WTC11 (cell line): ENCODE results near the gene ASIC1. TPM values are rescaled to one million over a fixed set of nuclear protein-coding genes. Genes with fewer than 3 reads are reported as not detected.

Experiments
- ATAC-seq: fragments of 200-7000 bp; cut with Tn5 transposase; 2 replicates; pipeline ENCODE4 v1.10.0; 2021; ENCODE audit warnings: mild to moderate bottlenecking, moderate library complexity
- CTCF ChIA-PET: fragments of 300-600 bp; sonication (Branson Sonifier 250); formaldehyde crosslinking; loops from one replicate; lab custom pipeline; 2021; ENCODE audit warnings: antibody characterized with exemption; lab: Charles Lee
- POLR2A ChIA-PET: fragments of 350-600 bp; sonication (Branson Sonifier 250); formaldehyde crosslinking; loops from one replicate; lab custom pipeline; 2021; ENCODE audit warnings: antibody characterized with exemption; lab: Charles Lee
- DNase-seq: peaks from one replicate; pipeline ENCODE4 v3.0.0; 2021; ENCODE audit warnings: low spot score
- H3K27ac Mint-ChIP-seq: 2 replicates; pipeline ENCODE4 v1.8.0; 2021; ENCODE audit warnings: mixed read lengths
- H3K27me3 Mint-ChIP-seq: 2 replicates; pipeline ENCODE4 v1.8.0; 2021; ENCODE audit warnings: low read depth, mild to moderate bottlenecking, moderate library complexity, mixed read lengths
- H3K36me3 Mint-ChIP-seq: 2 replicates; pipeline ENCODE4 v1.8.0; 2021; ENCODE audit warnings: mixed read lengths
- H3K4me1 Mint-ChIP-seq: 2 replicates; pipeline ENCODE4 v1.8.0; 2022; ENCODE audit warnings: mixed read lengths
- H3K4me3 Mint-ChIP-seq: 2 replicates; pipeline ENCODE4 v1.8.0; 2021; ENCODE audit warnings: mild to moderate bottlenecking, moderate library complexity, mixed read lengths
- H3K9me3 Mint-ChIP-seq: 2 replicates; pipeline ENCODE4 v1.8.0; 2021; ENCODE audit warnings: mixed read lengths
- ATF3 ChIP-seq: sonication (generic); formaldehyde crosslinking; conservative IDR thresholded peaks from 2 replicates; pipeline ENCODE4 v1.8.1; 2022; ENCODE audit warnings: mild to moderate bottlenecking, missing genetic modification reagents
- FOXP4 ChIP-seq: sonication (generic); formaldehyde crosslinking; IDR thresholded peaks from 2 replicates; pipeline ENCODE4 v1.8.0; 2022; ENCODE audit warnings: mild to moderate bottlenecking, missing genetic modification reagents
- GABPB1 ChIP-seq: sonication (generic); formaldehyde crosslinking; IDR thresholded peaks from 2 replicates; pipeline ENCODE4 v1.8.1; 2023; ENCODE audit warnings: mild to moderate bottlenecking, missing genetic modification reagents
- GTF2I ChIP-seq: fragments of 250-450 bp; sonication (Bioruptor Pico); conservative IDR thresholded peaks from 2 replicates; pipeline ENCODE4 v1.4.0; 2021; ENCODE audit warnings: mild to moderate bottlenecking
- MAX ChIP-seq: sonication (generic); formaldehyde crosslinking; IDR thresholded peaks from 2 replicates; pipeline ENCODE4 v1.8.0; 2022; ENCODE audit warnings: mild to moderate bottlenecking, missing genetic modification reagents
- MLX ChIP-seq: sonication (generic); formaldehyde crosslinking; IDR thresholded peaks from 2 replicates; pipeline ENCODE4 v1.8.1; 2023; ENCODE audit warnings: mild to moderate bottlenecking, missing genetic modification reagents, moderate library complexity
- NR3C1 ChIP-seq: sonication (generic); formaldehyde crosslinking; conservative IDR thresholded peaks from 2 replicates; pipeline ENCODE4 v1.8.1; 2023; ENCODE audit warnings: low read depth, mild to moderate bottlenecking, missing genetic modification reagents
- PRDM15 ChIP-seq: sonication (generic); formaldehyde crosslinking; IDR thresholded peaks from 2 replicates; pipeline ENCODE4 v1.8.0; 2022; ENCODE audit warnings: missing genetic modification reagents
- SMAD3 ChIP-seq: sonication (generic); formaldehyde crosslinking; IDR thresholded peaks from 2 replicates; pipeline ENCODE4 v1.8.0; 2022; ENCODE audit warnings: missing genetic modification reagents, mild to moderate bottlenecking, borderline replicate concordance
- ZNF121 ChIP-seq: sonication (generic); formaldehyde crosslinking; IDR thresholded peaks from 2 replicates; pipeline ENCODE4 v1.8.0; 2023; ENCODE audit warnings: missing genetic modification reagents
- ZNF232 ChIP-seq: sonication (generic); formaldehyde crosslinking; IDR thresholded peaks from 2 replicates; pipeline ENCODE4 v1.8.0; 2022; ENCODE audit warnings: mild to moderate bottlenecking, missing genetic modification reagents
- total RNA-seq: library from RNA; stranded (reverse); gene quantifications from 3 replicates; pipeline ENCODE4 v1.2.3, GENCODE V29; 2021

ASIC1 gene
- total RNA-seq, 1 experiment from 2014 or later: 4.9 TPM

- Mint-ChIP-seq H3K27me3 (peaks cover 77% of the 10 kb centered on the region), H3K4me1 (peaks cover 16% of the 10 kb centered on the region), H3K9me3 (no peaks in the 10 kb centered on the region), H3K4me3 (peak overlapping the region; percentile 68), H3K27ac (no peak overlapping the region), H3K36me3 (no peaks in the 10 kb centered on the region)
- CTCF ChIA-PET: interaction anchor here (0.6 to 4.6 kb wide), 17 partner anchors 10 to 1944 kb away, joined by 3 to 64 read pairs (median 5); partner anchors contain the start of genes AQP5, RACGAP1, SMARCD1 and TMBIM6
- DNase-seq: no peak
- no peak for TF ChIP-seq SMAD3 (CRISPR knock-in tag)
- 0 out of 2 replicates have a peak, but pooled peaks have one; percentile 44 for TF ChIP-seq ZNF121 (CRISPR knock-in tag)
- POLR2A ChIA-PET: interaction anchor here (0.6 to 1.3 kb wide), 4 partner anchors 8 to 90 kb away, joined by 3 to 4 read pairs (median 3); partner anchors contain the start of gene SMARCD1
- ATAC-seq: no peak
Observed at GRCh38 chr12:50049254-50050118, 7.9 kb upstream of the ASIC1 start.

GRCh38 chr12:50050119-50050385 lies 7.3 kb upstream of the ASIC1 start:
- Mint-ChIP-seq H3K4me3 (peak overlapping the region; percentile 68), H3K9me3 (no peaks in the 10 kb centered on the region), H3K4me1 (peaks cover 16% of the 10 kb centered on the region), H3K36me3 (no peaks in the 10 kb centered on the region), H3K27me3 (peaks cover 79% of the 10 kb centered on the region), H3K27ac (no peak overlapping the region)
- no peak for TF ChIP-seq GTF2I (CRISPR knock-in tag)
- TF ChIP-seq PRDM15 (CRISPR knock-in tag): no peak
- TF ChIP-seq MLX (CRISPR knock-in tag): no peak
- ChIA-PET CTCF (interaction anchor here (0.6 to 4.6 kb wide), 18 partner anchors 10 to 1943 kb away, joined by 3 to 64 read pairs (median 4); partner anchors contain the start of genes AQP5, RACGAP1, SMARCD1 and TMBIM6), POLR2A (interaction anchor here (0.6 to 1.3 kb wide), 5 partner anchors 8 to 90 kb away, joined by 3 to 6 read pairs (median 3); partner anchors contain the start of genes RACGAP1 and SMARCD1)
- ATAC-seq (no peak), DNase-seq (no peak)

GRCh38 chr12:50050410-50051098 lies 6.8 kb upstream of the ASIC1 start:
- Mint-ChIP-seq H3K4me1 (peaks cover 16% of the 10 kb centered on the region), H3K36me3 (no peaks in the 10 kb centered on the region), H3K9me3 (no peaks in the 10 kb centered on the region), H3K27me3 (peaks cover 85% of the 10 kb centered on the region), H3K4me3 (peak overlapping the region; percentile 68), H3K27ac (no peak overlapping the region)
- 0 out of 2 replicates have a peak, but pooled peaks have one; percentile 17 for TF ChIP-seq FOXP4 (CRISPR knock-in tag)
- TF ChIP-seq NR3C1 (CRISPR knock-in tag): no peak
- peak; percentile 37; the same call in 1 of the 2 replicates for TF ChIP-seq MAX (CRISPR knock-in tag)
- peak; percentile 69 for TF ChIP-seq GABPB1
- TF ChIP-seq ATF3 (CRISPR knock-in tag): peak; percentile 85
- TF ChIP-seq ZNF232 (CRISPR knock-in tag): no peak
- POLR2A ChIA-PET: interaction anchor here (0.6 to 1.3 kb wide), 4 partner anchors 20 to 91 kb away, joined by 3 to 6 read pairs (median 3); partner anchors contain the start of genes RACGAP1 and SMARCD1
- CTCF ChIA-PET: interaction anchor here (0.6 to 4.6 kb wide), 19 partner anchors 9 to 309 kb away, joined by 3 to 64 read pairs (median 4); partner anchors contain the start of genes AQP5, RACGAP1, SMARCD1 and TMBIM6
- ATAC-seq: peak; percentile 52
- DNase-seq: peak; percentile 65
